DMS79 treated with DMSO at 0.1 percent for 48 hours (cell line): ENCODE results near the gene SYK.
"Not testable (repeated sequence)": the region's sequence is repeated elsewhere in the genome, so short reads cannot be mapped to it uniquely, and the experiment has no call there.

Experiments
- DNase-seq: peaks from one replicate; lab custom pipeline; 2025; lab: John Stamatoyannopoulos, UW

SYK gene

DNA sequence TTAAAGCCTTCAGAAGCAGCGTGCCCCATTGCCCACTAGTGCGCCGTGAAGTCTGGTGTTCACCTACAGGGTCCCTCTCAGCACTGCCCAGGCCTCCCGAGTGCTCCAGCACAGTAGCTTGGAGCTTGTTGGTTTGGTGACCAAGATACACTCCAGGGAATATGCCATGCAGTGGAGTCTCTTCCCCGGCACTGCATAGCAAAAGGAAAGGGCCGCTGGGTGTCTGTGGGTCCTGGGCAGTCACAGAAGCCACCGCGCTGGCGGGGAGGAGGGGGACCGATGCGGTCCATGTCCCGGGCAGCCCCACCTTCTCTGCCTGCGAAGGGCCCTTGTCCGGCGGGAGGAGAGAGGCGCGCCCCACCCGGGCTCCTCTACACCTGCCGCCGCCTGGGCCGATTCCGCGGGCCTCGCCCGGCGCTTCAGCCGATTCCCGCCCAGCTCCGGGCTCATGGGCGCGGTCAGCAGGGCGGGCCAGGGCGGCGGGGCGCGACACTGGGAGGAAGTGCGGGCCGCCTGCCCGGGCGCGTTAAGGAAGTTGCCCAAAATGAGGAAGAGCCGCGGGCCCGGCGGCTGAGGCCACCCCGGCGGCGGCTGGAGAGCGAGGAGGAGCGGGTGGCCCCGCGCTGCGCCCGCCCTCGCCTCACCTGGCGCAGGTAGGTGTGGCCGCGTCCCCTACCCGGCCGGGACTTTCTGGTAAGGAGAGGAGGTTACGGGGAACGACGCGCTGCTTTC is at the start of gene SYK:
Gene SYK (plus strand): TSS at position 579 of the 732 bp plus-strand sequence. CDS start 42,080 bp downstream, outside the sequence.
- DNase-seq = peak; percentile 18

DNA sequence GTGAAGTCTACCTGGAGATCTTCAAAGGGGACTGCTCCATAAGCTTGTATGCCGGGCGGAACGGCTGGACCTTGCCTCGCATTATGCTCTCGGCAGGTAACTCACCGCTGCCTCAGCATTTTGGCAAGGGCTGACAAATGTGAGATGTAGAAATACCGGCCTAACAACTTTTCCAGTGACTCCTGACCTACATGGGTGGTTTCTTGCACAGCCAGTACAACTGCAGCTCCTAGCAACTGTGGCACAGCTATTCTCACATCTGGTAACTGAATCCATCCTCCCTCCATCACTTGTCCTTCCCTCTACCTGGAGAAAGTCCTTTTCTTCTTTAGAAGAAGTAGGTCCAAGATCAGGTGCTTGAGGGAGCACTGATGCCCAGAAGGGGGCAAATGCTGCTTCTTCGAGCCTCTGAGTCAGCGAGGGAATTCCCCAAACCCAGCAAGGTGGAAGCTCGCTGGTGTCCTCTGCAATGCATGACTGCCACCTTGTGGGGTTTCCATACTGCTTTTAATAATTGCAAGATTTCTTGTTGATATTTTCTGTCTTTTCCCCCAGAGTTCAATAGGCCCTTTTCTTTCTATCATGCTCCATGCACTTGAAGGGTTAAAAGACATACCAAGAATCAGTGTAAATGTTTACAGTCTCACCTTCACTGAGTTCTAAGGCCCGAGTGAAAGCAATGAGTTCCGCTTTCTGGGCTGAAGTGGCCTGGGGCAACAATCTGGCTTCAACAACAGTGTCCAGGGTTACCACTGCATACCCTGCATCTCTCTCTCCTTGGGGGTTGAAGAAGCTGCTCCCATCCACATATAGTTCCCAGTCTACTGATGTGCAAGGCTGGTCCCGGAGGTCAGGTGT is 45.9 kb upstream of the SYK start:
- DNase-seq = peak; percentile 38

DNA sequence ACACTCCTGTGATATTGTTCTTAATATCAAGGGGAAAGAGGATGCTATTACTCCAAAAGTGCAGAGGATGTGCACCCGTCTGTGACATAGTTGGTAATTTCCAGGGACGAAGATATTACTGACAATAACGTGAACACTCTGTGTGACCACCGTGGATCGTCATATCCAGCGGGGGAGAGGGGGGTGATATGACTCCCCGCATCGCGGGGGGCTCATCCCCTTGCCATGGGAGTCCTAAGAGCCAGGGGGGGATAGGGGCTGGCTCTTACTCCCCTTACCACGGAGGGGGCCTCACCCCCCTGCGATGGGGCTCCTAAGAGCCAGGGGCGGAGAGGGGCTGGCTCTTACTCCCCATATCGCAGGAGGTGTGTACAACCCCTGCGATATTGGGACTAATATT is 41.0 kb upstream of the SYK start:
- DNase-seq = not testable (repeated sequence)

DNA sequence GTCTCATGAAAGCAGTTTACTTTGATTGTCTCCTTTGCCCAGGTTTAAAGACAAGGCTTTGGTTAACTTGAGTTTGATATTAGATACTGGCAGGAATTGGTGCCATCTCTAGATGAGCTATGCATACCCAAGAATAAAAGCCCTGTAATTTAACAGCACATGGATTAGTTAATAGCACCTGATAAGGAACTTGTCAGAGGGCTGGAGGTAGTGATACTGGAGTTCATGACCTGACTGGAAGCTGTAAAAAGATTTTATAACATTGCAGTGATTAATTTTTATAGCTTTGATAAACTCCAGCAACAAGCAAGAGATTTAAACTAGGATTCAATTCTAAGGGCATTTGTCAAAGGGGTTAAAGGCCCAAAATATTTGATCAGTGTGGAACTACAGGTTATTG is 34.9 kb upstream of the SYK start:
- DNase-seq = no peak

DNA sequence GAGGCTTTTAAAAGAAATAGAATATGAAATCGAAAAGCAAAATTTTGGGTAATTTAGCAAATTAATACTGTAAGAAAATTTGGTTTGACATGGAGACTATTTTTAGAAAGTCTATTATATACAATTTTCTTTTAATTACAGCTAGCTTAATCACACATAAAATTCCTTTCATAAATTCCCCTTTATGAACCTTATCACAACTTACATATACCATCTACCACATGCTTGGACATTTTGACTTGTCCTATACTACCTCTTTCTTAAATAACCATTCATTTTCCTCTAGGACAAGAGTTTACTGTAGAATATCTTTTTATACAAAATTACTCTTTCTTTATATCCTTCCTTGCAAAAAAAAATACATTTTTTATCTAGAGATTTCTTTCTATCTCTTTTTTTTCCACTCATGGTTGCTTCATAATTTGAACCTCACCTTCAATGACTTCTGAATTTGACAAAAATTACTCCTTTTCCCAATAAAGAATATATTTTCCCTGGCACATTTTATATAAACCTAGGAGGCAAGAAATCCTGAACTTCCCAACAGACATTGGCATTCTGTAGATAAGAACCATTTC is 34.0 kb upstream of the SYK start:
- no peak for DNase-seq

DNA sequence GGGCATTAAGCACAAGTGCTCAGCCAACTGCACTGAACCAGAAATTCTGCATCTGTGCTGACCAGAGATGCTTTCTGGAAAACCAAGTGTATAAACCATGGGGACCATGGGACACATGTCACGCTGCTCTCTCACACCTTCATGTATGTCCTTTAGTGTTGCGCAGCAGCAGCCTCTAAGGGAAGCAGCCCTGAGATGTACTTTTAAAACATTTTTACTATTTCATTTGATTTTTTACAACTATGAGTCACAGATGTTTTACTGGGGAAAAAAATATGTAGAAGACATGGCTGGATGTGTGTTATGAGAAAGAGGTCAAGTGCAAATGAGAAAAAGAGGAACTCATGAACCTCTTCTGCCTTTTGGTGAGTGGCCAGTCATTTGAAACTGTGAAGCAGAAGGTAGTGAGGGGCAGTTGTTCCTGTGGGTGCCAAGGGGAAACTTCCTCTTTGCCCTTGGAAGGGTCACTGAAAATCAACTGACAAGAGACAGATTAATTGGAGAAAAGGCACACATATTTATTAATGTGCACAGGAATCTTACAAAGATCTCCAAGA is 31.4 kb upstream of the SYK start:
- no peak for DNase-seq

DNA sequence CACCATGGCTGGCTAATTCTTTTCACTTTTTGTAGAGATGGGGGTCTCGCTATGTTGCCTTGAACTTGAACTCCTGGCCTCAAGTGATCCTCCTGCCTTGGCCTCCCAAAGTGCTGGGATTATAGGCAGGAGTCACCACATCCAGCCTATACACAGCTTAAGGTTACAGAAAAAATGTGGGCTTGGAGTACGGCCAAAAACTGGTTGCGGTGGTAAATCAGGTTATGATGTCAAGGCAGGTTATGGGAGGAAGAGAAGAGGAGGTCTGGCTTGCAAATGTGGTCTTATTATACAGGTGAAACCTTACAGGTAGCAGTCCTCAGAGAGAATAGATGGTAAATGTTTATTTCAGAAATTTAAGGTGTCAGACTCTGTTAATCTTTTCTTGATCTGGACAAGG is 30.7 kb upstream of the SYK start:
- DNase-seq = no peak

DNA sequence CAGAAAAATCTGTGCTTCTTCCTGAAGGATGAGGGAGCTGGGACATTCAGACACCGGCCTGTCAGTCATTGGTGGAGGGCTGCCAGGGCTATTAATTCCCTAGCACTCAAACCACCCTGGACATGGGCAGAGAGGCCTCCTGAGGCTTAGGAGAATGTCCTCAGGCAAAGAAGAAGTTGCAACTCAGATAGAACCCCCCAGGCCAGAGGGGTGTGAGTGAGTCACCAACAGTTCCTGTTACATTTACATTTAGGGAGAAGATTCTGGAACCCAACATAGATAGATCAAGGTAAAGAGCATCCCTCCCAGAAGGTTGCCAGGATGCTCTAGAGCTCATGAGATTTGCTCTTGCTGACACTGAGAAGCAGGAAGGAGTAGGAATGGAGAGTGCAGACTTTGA is 29.2 kb upstream of the SYK start:
- DNase-seq = no peak

DNA sequence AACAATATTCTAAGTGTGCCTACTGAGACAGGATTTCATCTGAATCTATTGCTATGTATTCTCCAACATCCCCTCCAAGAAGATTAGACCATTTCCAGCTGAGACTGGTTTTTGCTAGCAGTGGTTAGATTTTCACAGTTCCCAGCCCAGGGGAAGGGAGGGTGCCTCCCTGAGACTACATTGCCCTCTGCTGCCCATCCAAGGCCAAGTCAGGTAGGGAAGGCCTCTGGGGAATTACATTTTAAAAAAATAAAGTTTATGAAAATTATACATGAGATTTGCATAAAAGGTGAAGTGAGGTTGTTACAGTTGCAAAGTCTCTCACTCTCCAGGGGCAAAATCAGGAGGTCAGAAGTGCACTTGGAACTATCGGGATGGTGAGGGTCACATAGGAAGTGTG is 28.0 kb upstream of the SYK start:
- no peak for DNase-seq

DNA sequence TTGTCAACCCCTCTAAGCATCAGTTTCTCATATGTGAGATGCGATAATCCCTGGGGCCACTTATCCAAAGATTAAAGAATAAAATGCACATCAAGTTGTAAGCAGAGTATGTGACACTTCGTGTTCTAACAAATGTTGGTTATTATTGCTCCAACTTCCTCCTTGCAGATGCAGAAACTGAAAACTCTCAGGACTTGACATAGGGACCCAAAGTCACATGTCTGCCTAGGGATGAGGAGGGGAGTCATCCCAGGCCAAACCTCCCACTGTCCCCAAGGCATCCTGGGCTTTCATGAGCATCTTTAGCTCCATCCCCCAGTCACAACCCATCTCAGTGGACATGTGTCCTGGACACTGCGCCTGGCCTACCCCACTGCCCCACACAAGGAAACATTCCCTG is 27.5 kb upstream of the SYK start:
- no peak for DNase-seq

DNA sequence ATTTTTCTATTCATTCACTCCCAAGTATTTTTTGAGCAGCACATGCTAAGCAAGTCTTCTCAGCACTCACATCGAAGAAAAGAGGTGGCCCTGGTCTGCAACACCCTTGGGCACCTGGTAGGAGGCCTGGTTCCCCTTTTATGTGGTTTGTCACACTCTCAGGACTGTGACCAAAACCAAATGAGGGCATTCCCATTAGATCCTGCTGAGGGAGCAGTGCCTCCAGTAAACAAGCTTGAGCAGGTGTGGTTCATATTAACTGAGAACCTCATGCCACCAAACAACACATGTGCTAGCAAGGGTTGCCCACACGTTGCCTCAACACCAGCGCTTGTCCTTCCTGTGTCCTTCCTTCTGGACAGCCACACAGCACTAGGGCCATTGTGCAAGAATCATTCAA is 26.9 kb upstream of the SYK start:
- no peak for DNase-seq

DNA sequence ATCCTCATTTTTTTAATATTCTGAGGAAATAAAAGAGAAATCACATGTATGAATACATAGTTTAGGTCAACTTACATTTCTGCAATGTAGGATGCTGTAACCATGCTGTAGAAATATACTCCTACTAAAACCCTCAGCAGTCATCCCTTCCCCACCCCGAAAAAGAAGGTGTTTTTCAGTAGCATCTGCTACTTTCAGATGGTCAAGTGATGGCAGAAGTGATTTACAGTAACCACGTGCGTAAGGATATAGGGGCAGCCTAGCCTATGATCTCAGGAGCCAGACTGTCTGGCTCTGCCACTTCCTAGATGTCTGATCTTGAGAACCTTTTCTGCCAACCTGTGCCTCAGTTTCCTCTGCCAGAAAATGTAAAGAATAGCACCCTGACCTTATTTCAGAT is 26.0 kb upstream of the SYK start:
- no peak for DNase-seq

DNA sequence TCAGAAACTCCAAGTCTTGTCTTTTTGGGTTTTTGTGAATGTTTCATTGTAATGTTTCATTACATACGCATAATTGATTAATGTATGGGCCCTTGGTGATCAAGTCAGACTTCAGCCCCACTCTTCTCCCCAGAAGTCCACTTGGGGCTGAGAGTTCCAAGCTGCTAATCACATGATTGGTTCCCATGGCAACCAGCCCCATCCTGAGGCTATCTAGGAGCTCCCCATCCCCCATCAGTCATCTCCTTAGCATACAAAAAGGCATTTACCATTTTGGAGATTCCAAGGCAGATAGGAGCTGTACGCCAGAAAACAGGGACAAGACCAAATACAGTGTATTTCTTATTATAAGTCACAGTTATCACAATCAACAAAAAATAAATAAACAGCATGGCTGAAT is 22.9 kb upstream of the SYK start:
- no peak for DNase-seq

DNA sequence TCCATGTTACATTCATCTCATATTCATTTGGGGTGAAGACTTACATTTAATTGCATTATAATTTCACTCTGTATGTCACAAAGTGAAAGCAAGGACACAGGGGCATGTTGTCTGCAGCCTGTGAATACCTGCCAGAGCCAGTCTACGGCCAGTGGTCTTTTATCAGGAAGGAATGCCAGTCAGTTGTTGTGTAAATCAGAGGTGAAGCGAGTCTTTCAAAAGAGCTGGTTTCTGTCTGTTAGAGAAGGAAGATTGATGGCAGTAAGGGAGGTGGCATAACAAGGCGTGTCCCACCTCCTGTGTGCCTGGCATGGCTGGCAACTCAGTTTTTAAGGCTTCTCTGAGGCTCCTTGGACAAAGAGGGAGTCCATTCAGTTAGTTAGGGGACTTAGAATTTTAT is 18.1 kb upstream of the SYK start:
- no peak for DNase-seq

DNA sequence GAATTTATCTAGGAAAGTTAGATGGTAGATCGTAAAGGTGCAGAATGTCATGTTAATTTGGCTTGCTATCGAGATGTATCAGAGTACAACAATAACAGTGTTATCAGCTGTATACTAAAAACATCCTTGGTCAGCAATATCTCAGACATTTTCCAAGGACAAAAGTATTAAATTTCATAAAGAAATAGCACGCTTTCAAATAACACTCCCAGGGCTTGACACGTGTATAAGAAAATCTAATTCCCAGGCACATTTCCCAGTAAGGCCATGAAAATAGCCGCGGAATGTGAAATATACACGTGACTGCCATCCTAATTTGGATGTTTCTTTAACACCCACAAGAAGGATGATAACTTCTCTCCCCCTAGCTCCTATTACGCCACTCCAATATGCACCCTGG is 17.7 kb upstream of the SYK start:
- DNase-seq = no peak

DNA sequence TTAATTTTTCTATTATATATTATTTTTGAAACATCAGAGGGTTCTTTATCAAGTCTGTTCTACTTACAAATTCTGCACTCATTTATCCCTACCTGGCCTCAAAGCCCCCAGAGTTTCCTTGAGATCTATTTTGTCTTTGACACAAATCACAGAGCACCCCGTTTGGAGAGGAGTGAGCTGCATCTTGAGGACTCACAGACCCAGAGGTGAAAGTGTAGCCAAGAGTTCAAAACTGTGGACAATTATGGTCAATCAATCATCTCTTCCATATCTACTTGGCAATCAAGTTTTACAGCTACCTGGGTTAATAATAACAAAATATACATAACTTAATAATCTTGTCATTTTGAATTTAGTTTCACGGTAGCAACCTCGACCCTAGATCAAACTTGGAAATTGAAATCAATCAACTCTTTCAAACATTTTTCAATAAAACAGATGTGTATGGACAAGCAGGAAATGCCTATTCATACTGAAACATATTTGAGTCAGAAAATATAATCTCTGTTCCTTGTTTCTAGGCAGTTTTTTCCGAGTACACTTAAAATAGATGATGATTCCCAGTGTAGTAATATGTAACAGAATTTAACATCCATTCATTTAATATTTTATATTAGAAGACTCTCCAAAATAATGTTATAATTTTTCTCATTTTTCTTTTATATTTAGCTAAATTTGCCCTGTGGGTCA is 13.7 kb upstream of the SYK start:
- DNase-seq = no peak

DNA sequence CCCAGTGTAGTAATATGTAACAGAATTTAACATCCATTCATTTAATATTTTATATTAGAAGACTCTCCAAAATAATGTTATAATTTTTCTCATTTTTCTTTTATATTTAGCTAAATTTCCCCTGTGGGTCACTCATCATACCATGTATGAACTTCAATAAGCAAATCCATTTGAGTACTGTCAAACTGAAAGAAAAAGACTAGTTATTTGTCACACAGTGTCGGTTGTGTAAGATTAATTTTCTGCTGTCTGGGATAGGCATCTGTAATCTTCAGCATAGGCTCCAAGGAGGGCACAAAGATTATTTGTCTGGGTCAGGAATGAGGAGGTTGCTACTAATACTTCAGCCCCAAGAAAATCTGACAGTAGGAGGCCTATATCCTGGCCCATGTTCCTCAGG is 13.1 kb upstream of the SYK start:
- not testable (repeated sequence) for DNase-seq

DNA sequence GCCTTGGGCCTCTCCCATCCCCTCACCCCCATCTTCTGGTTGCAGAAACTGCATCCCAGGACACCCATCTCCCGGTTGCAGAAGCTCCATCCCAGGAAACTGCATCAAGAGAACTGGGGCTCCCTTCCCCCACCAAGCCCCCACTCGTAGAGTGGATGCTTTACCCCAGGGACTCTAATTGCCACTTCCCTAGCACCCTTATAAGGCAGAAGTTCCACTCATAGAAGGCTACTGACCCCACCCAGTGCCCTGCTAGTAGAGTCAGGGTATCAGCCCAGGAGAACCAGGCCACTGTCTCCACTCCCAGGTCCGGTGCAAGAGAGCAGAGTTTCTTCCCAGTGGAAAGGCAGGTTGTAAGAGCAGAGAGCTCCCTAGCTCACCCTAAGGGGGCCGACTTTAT is 12.2 kb upstream of the SYK start:
- DNase-seq = no peak

DNA sequence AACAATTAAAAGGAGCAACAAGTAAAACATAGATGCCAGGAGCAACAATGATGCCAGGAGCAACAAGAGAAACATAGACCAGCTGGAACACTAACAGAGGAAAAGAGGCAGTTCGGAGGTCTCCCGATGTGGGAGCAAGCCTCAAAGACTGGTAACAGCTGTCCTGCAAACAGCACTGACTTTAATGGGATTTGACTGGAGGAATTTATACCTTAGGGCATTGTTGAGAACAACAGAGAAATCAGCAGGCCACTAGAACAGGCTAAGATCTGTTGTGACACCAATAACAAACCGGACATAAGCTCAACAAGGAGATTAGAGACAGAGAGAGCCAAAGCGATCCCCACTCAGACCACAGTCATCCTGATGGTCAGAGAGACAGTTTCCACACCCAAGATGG is 11.8 kb upstream of the SYK start:
- no peak for DNase-seq

DNA sequence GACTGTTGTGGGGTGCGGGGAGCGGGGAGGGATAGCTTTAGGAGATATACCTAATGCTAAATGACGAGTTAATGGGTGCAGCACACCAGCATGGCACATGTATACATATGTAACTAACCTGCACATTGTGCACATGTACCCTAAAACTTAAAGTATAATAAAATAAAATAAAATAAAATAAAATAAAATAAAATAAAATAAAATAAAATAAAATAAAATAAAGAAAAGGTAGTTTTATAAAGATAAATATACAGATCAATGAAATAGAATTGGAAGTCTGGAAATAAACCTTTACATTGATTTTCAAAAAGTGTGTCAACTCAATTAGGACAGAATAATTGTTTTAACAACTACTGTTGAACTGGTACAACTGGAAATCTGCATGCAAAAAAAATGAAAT is 8.6 kb upstream of the SYK start:
- not testable (repeated sequence) for DNase-seq

DNA sequence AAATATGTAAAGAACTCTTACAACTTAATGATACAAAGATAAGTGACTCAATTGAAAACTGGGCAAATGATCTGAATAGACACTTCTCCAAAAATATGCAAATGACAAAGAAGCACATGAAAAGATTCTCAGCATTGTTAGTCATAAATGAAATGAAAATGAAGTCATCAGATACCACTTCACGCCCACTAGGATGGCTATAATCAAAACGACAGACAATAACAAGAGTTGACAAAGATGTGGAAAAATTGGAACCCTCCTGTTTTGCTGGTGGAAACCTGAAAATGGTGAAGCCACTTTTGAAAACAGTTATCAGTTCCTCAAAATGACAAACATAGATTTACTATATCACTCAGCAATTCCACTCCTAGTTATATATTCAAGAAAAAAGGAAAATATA is 7.9 kb upstream of the SYK start:
- DNase-seq = no peak

DNA sequence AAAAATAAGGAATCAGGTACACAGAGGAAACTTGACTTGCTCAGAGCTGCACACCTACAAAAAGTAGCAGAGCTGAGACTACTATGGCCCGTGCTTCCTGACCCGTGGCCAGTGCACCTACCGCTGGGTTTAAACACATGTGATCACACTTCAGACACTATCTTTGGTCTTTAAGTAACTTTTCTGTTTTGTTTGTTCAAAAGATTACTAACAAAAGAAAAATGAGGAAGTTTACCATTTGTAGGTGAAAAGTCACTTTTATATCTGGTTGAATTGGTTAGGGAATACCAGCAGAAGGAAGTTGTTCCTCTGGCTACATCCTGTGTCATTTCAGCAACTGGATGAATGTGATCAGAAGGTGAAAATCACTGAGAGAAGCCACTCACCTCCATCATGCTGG is 6.5 kb upstream of the SYK start:
- no peak for DNase-seq
